HG02885 (cell line): ENCODE measurements around the gene CLSTN2.

ENCODE experiments used
- ATAC-seq: cut with Tn5 transposase; IDR thresholded peaks from one replicate; pipeline ENCODE4 v1.9.1; 2021; ENCODE audit warnings: mild to moderate bottlenecking; ENCODE audit not compliant: unreplicated experiment, poor library complexity

The CLSTN2 gene

DNA sequence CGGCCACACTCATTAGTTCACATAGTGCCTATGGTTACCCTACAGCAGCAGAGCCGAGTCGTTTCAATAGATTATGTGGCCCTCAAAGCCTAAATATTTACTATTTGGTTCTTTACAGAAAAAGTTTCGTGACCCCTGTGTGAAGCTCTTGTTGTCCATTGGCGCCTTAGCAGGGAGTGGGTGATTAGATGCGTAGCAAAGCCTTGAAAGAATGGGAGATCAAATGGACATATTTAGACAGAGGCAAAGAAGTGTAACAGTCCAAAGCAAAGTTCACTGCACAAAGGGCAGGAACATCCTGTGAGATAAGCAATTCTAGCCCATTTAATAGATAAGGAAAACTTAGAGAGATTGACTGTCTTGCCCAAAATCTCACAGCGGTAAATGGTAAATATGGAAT lies 495.5 kb downstream of the CLSTN2 start:
- no peak for ATAC-seq

DNA sequence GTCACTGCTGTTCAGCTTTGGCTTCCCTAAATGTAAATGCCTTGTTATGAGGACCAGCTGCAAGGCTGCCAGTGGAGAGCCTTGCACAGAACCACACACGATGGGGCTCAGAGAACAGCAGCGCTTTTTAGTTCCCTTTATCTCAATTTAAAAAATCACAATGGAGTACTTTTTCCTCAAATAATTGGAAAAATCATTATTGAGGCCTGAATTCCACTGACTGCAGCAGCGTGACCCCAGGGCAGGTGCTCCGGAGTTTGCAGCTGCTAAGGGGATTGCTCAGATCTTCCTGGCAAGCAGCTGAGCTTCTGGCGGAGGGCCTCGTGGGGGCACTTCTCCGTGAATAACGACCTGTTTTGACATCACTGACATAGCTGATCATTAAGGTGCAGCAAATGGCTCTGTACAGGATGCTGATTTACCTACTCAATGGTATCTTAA lies 497.3 kb downstream of the CLSTN2 start:
- ATAC-seq, result no peak

DNA sequence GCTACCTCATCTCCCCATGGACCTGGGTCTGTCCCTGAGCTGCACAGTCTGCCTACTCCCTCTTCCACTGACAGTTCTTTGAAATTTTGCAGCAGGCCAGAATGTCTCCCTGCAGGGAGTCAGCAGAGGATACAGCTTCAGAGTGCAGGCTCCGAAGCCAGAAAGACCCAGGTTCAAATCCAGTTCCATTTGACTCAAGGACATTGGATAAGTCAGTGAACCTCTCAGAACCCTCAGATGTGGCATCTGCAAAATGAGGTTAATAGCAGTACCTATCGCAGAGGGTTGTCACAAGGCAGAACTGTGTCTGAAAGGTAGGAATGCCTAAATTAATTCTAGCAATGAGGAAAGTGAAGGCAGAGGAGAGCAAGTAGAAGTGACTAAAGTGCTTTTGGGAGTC lies 498.4 kb downstream of the CLSTN2 start:
- ATAC-seq, result no peak

DNA sequence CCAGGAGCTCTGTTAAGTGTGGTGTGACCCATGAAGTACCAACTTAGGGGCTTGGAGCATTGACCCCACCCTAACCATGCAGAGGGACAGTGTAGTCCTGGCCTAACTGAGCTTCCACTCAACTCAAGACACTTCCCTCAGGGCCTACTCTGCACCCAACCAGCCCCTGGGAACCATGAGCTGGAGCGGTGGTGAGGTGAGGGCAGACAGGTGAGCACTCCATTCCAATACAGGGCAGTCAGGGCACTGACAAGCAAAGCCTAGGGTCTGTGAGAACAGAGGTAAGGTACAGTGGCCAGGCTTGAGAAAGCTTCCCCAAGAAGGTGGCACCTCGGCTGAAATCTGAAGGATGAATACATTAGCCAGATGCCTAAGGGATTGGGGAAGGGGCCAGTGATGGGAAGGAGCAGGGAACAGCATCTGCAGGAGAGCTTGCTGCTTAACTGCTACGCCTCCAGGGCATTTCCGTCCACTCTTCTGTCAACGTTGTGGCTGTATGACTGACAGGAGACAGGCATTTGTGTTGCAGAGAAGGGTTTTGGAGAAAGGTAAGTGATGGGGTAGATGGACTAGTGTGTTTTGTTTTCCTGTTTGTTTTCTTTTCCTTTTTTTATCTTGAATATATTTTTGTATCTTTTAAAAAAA lies 499.4 kb downstream of the CLSTN2 start:
- ATAC-seq, result no peak

DNA sequence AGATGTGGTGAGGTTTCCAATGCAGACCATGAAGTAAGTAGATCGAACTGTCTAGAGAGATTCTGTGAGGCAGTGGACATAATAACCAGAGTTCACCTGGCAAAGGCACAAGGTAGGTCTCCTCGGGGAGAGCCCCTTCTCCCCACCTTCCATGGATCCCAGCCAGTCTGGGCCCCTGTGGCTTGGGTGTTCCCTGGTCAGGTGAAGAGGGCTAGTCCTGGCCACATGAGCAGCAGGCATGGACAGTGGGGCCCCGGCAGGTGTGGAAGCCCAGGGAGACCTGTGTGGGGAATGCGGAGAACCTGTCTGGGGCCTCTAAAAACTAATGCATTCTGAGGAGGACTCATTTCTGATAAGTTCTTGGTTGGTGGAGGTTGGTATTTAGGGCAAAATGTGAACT lies 501.4 kb downstream of the CLSTN2 start:
- no peak for ATAC-seq

DNA sequence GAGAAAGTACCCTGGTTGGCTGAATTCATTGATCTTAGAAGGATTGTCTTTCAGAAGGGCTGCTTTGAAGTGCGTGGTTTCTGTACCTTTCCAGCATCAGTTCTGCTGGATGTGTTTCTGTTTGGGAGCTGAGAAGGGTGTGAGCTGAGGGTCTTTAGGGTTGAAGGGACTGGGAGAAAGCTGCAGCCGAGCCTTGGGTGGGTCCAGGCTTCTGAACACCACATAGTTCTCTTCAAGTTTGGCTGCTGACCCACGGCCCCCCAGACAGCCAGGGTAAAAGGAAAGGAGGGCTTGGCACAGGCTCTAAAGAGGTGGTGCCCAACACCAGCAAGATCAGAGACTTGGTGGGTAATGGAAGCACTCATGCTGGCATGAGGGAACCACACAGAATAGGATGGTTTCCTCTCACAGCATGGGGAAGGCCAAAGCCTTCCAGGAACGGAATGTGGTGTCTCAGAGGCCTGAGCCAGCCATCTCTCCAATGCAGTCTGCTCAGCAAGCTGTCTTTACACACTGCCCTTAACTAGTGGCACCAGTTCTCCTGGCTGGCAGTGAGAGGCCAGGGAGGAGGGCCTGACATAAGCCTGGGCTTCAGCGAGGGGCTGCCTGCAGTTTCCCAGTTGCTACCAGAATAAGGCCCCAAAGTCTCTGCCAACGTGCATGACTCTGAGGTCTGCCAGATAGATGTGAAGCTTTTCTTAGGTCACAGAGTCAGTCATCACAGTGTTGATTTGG lies 503.9 kb downstream of the CLSTN2 start:
- no peak for ATAC-seq

DNA sequence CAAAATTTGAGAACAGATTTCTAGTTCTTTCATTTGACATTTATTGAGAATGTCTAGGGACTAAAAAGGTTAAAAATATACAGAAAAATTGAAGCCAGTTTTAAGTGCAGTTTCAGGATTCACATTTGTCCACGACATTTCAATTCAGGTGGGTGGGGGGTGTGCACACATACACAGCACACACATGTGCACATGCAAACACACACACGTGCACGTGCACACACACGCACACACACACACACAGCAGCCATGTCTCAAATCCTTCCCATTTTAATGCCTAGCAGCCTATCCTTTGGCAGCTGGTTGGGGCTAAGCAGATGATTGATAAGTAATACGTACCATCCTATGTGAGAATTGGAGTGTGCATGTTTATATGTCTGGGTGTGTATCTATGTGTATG lies 504.5 kb downstream of the CLSTN2 start:
- no peak for ATAC-seq

DNA sequence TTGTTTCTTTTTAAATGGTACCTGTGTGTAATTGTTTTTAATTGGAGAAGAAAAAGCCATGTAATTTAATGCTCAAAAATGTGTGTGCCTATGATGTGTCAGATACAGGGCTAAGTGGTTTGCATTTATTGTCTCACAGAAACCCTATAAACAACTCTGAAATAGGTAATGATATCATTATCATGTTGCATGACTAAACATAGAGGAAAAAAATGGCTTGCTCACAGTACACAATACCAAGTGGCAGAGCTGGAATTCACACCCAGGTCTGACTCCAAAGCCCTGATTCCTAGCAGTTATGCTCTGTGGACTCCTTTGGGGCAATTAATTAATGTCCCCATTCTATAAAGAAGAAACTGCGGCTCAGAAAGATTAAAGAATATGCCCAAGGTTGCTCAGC lies 505.5 kb downstream of the CLSTN2 start:
- no peak for ATAC-seq

DNA sequence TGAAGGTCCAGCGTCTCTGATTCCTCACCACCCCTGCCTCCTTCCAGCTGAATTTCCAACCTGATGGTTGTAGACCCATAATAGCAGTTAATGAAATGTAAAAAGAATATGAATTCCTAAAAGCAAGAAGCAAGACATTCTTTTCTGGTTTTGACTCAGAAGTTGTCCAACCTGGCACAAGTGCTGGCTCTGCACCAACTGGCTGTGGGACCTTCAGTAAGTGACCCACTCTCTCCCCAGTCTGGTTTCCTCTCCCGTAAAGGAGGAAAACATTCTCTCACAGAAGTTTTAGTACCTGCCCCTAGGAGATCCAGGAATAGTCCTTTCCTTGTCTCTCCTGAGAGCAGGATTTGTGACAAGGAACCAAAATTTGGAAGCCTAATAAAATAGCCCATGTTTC lies 506.0 kb downstream of the CLSTN2 start:
- ATAC-seq, result no peak

DNA sequence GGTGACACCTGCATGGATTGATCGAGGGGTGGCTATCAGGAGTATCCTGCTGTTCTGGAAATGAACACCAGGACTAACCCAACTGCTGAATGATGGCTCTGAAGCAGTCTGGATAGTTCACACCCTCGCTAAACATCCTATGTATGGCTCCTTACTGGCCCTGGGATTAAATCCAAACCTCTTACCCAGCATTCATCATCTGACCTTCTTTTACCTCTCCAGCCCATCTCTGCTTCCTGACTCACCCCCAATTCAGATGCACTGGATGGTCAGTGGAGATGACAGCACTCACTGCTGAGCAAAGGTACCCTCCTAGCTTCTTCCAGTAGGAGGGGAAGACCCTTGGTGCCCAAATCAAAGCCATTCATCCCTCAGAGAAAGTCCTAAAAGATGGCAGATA lies 507.6 kb downstream of the CLSTN2 start:
- no peak for ATAC-seq

DNA sequence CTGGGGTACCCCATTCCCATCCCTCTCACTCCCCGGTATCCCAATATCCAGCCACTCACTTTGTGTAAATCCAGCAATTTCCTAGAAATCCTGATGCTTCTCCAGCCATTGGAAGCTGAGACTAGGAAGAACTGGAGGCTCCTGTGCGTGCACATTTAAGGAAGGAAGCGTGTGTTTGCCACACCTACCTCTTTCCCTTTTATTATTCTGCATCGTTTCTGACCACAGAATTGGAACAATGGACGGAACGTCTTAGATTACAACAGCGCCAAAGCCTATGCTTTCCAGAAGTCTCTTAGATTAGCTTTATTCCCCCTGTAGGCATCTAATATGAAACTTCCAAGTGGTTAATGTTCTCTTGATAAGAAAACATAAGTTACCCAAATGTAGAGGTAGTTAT lies 508.1 kb downstream of the CLSTN2 start:
- no peak for ATAC-seq

DNA sequence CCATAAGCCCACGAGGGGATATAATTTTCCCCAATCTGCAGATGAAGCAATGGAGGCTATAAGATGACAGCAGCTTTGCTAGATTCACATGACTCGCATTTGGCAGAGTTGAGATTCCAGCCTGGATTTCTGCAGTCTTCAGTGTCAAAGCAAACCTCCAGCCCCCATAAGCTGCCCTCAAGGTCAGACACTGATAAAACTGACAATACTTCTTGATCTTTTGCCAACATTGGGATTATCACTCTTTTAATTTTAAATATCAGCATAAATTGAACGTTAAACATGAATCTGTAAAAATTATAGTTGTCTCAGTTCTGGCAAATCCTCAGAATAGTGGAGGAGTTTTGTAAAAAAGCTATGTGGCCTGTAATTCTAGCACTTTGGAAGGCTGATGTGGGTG lies 508.8 kb downstream of the CLSTN2 start:
- ATAC-seq, result no peak

DNA sequence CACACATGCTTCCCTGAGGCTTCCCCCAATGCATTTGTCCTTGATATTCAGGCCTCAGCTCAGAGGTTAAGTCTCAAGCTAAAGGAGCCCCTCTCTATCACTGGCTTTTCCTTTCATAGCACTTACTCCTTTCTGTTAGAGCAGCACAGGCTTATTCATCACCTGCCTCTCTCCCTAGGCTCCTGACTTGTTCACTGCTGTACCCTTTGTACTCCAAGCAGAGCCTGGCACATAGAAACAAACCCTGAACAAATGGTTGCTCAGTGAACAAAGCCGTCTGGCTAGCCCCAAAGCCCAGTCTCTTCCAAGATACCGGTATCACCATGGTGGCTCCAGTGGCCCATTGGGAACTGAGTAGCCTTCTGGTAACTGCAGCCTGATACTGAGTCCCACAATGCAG lies 511.7 kb downstream of the CLSTN2 start:
- ATAC-seq, result no peak

DNA sequence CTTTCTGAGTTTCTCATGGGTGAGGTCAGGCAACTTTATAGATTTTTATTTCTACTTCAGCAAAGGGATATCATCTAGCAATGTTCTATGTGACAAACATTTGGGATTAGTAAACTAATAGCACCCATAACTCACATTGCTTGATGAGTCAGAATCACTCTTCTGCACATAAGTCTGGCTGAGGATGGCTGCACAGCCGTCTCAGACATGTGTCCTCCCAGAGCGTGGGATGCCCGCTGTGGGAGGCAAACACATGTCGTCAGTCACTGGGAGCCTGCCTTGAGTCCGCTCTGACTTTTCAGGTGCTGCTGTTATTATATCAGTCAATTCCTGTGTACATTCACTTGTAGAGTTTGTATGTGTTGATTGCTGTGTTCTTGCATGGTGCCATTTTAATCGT lies 512.2 kb downstream of the CLSTN2 start:
- no peak for ATAC-seq

DNA sequence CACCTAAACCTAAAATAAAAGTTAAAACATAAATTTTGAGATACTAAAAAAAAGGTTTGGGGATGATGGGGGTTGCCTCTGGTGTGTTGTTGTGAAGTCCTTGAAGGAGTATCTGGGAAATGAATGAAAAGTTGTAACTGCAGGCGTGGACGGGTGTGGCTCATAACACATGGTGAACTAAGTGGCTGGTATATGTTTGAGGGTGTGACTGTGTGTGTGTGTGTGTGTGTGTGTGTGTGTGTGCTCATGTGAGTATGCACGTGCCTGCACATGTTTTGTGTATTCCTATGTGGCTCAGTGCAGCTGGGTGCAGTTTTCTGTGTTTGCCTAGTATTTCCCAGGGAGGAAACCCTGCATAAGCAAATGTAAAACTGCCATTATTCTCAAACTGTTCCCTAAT lies 513.0 kb downstream of the CLSTN2 start:
- no peak for ATAC-seq

DNA sequence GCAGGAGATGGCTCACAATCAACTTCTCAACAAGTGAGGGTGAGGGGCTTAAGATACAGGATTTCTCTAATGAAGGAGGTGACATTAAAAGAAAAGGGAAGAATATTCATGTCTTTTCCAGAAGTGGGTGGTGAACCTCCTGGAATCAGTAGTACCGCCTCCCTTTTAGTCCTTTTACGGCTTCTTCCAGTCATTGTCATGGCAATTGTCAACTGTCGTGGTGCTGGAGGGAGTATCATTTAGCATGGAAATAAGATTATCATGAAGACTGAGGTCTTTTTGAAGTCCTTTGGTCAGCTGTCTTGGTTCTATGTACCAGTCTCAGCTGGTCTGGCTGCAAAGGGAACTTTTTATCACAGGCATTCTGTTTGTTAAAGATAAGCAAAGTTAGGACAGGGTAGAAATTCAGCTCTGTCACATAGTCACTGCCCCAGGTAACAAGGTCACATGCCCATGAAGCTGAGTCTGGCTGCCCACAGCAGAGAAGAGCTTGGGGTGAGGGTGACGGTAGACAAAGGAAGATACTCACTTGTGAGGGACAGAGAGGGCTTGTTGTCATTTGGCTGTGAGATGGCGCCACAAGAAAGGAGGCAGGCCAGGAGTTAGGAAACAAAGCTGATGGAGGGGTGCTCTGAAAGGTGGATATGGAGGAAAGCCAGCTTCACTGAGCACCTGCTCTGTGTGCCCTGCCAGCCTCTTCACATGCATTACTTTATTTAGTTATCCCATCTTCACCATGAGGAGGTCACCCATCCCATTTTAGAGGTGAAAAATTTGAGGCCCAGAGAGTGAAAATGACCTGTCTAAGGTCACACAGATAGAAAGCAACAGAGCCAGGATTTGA lies 514.6 kb downstream of the CLSTN2 start:
- no peak for ATAC-seq

DNA sequence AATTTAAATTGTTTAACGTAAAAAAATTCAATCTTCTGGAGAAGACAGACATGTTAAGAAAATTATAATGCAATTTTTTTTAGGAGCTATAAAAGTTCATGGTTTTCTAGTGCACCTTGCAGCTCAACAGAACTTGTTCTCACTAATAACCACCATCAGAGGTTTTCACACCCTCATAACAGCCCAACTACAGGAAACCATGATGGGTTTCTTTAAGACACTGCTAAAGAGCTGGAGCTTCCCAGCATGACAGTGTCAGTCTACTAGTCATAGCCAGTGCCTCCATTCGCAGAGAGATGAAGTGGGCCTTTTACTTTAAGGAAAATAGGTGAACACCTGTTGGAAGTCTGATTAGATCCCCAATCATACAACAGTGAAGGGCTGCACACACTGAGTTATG lies 518.8 kb downstream of the CLSTN2 start:
- ATAC-seq, result no peak

DNA sequence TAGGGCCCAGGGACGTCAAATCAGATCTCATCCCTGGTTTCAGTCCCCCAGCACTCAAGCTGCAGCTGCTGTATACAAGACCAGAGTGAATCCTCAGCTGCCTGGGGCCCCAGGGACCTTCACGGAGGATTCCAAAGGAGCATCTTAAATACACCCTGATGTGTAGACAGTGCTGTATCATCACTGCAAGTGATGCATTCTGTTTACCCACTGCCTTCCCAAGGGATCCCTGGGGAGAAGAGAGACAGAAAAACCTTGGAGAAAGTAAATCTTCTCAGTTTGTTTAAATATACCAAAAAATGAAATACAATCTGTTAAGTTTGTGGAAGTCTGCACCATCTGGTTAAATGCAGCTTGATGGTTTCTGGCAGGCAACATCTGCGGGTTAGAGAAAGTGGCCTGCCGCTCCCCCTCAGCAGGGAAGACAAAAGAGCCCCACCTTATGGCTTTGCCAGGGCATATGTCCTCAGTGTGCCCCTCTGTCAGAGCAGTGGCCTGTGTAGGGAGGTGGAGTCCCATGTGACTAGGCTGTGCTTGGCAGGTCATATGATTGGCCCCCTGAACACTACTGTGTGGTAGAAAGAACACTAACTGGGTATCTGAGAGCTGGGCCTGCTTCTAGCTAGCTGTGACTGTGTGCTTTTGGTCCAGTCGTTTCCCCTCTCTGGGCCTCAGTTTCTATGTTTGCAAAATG lies 520.7 kb downstream of the CLSTN2 start:
- ATAC-seq, result no peak

DNA sequence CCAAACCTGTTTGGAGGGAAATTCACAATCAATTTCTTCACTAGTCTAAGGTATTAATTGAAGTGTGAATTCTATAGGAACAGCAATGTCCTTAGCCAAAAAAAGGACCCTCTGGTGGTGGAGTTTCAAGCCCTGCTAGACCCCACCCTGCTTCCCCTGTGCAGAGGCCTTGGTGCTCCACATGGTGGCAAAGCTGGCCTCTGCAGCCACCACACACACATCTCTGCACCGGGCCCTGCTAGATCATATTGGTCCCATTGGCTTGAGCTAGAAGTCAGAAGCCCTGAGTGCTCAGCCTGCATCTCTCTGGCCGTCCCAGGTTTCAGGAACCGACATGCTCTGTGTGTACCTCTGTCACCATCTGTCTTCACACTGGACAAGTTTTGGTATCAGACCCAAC lies 522.0 kb downstream of the CLSTN2 start:
- ATAC-seq, result no peak

DNA sequence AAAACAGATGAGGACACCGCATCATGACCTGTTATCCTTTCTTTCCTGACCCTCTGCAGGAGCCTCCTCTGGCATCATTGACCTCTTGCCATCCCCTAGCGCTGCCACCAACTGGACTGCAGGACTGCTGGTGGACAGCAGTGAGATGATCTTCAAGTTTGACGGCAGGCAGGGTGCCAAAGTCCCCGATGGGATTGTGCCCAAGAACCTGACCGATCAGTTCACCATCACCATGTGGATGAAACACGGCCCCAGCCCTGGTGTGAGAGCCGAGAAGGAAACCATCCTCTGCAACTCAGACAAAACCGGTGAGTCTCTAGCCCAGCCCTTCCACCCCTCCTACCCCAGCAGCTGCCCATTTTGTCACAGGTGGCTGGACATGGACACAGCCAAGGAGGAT lies 524.5 kb downstream of the CLSTN2 start:
- ATAC-seq, result no peak

DNA sequence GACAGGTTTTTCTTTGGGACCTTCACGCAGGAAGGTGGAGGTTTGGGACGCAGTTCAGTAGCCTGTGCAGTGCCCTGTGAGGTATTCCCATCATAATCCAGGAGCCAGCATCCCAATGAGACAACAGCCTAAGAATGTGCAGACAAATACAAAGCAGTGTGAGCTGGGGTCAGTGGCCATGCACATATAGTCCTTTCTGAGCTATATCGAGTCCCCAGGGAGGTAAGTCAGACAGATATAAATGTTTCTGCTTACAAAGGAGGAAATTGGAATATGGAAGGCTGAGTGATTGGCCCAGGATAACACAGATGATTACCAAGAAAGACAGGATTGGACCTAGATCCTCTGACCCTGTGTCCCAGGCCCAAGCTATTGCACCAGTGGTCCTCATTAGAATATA lies 526.3 kb downstream of the CLSTN2 start:
- ATAC-seq, result no peak
